NB4 (cell line): ENCODE data around the gene TFR2.
"Not testable (repeated sequence)": the region's sequence is repeated elsewhere in the genome, so short reads cannot be mapped to it uniquely, and the experiment has no call there.

ENCODE experiments used
- DNase-seq: peaks from one replicate; pipeline ENCODE4 v3.0.0; 2010; ENCODE audit warnings: low read depth
- H3K4me3 ChIP-seq: one replicate; pipeline ENCODE4 v1.5.1; 2011; ENCODE audit warnings: mild to moderate bottlenecking, low read depth, low read length, moderate library complexity
- CTCF ChIP-seq: IDR thresholded peaks from one replicate; pipeline ENCODE4 v1.5.1; 2012; ENCODE audit warnings: low read depth, low read length
- MAX ChIP-seq: IDR thresholded peaks from 2 replicates; pipeline ENCODE4 v1.6.1; 2011; ENCODE audit warnings: low read depth, low read length
- MYC ChIP-seq: IDR thresholded peaks from 2 replicates; pipeline ENCODE4 v1.6.1; 2011; ENCODE audit warnings: low read depth, low read length
- POLR2A ChIP-seq: IDR thresholded peaks from 2 replicates; pipeline ENCODE4 v1.6.1; 2011; ENCODE audit warnings: mild to moderate bottlenecking; ENCODE audit not compliant: insufficient read length; ENCODE audit errors: extremely low read depth

The TFR2 gene

GRCh38 chr7:100668069-100668449 lies 26.7 kb upstream of the TFR2 start:
- no peak overlapping the region for H3K4me3 ChIP-seq
- DNase-seq, result no peak
- TF ChIP-seq MYC, result no peak
- TF ChIP-seq CTCF, result no peak
- TF ChIP-seq POLR2A, result no peak
- TF ChIP-seq MAX, result no peak

- TF ChIP-seq MAX, result no peak
- no peak for TF ChIP-seq POLR2A
- no peak for TF ChIP-seq CTCF
- no peak for TF ChIP-seq MYC
- H3K4me3 ChIP-seq, result no peak overlapping the region
- DNase-seq, result peak; percentile 39
These were observed 26.1 kb upstream of the TFR2 start for GRCh38 chr7:100667331-100668068.

- H3K4me3 ChIP-seq, result no peak overlapping the region
- TF ChIP-seq MYC (no peak), CTCF (no peak), MAX (no peak), POLR2A (no peak)
- no peak for DNase-seq
These were observed 23.9 kb upstream of the TFR2 start for GRCh38 chr7:100665168-100665726.

GRCh38 chr7:100662194-100662776 lies 20.9 kb upstream of the TFR2 start:
- not testable (repeated sequence) for H3K4me3 ChIP-seq, DNase-seq

GRCh38 chr7:100655908-100656674 lies 14.7 kb upstream of the TFR2 start, which contains the start of gene ACTL6B:
Gene ACTL6B (minus strand): TSS chr7:100656448. CDS start chr7:100656354, 94 bp downstream.
- TF ChIP-seq MYC (no peak), MAX (no peak), POLR2A (no peak), CTCF (no peak)
- DNase-seq, result peak; percentile 62
- H3K4me3 ChIP-seq, result no peak within 1 kb of the TSS
